Measurements from ENCODE around the gene ANK3. TPM values are rescaled to one million over a fixed set of nuclear protein-coding genes. Genes with fewer than 3 reads are reported as not detected.
"Not testable (repeated sequence)": the region's sequence is repeated elsewhere in the genome, so short reads cannot be mapped to it uniquely, and the experiment has no call there.

Gene ANK3
- polyA plus RNA-seq, 1 donor: 89.1 TPM

DNA sequence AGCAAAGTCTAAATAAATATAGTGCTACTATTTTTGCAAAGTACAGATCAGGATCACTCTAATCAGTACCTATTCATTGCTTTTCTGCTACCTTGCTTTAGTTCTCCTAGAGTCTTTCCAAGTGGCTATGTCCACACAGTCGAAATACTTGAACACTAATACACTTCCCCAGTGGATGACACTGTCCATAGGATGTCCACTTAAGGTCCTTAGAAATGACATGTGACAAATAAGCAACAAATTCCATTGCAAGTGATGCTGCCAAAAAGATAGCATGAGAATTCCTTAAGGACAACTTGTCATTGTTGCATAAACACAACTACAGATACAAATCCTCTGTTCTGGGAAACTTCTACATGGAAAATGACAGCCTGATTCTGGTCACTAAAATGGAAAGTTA lies 93.6 kb downstream of the ANK3 start:
- WGBS (ENCODE audit: insufficient coverage, low lambda C conversion rate): no CpG with 5 or more reads among the region's 1 CpG
- no peak overlapping the region for H3K27ac ChIP-seq (ENCODE audit: low read length)
- no peak overlapping the region for H3K4me3 ChIP-seq (ENCODE audit: low read length)
- H3K4me1 ChIP-seq (ENCODE audit: control insufficient read depth, insufficient read depth, low read length): no peaks in the 10 kb centered on the region
- no peaks in the 10 kb centered on the region for H3K9me3 ChIP-seq (ENCODE audit: control insufficient read depth, low read depth, low read length)
- H3K27me3 ChIP-seq (ENCODE audit: control insufficient read depth, insufficient read depth, low read length): no peaks in the 10 kb centered on the region
- DNase-seq: no peak
- H3K36me3 ChIP-seq (ENCODE audit: control insufficient read depth, insufficient read depth, low read length): no peaks in the 10 kb centered on the region

DNA sequence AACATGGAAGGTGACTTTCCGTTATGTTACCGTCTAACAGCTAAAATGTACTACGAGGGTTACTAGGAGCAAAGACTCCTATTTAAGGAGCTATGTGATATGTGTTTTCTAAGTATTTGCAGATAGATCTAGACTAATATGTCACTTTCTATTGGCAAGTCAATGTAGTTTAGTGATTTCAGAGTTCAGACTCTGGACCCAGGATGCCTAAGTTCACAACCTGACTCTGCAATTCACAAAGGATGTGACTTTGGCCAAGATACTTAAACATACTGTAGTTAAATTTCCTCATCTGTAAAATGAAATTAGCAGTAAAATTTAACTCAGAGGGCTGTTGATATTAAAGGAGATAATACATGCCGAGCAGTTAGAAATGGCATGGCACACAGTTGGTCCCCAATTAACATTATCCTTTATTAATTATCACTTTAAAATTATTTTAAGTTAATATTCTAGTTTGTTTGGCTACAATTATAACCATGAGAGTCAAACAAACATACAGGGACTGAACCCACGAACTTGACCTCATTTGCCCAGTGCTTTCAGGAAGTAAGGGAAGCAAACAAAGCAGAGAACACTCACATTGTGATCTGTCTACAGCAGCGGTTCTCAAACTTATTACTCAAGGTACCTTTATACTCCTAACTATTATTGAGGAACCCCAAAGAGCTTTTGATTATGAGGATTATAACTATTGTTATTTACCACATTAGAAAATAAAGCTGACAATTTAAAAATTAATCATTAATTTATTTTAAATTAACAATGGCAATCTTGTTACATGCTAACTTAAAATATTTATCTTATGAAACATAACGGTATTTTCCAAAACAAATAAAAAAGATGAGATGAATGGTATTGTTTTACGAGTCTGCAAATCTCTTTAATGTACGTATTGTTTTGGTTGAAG lies 94.4 kb downstream of the ANK3 start:
- no peaks in the 10 kb centered on the region for H3K36me3 ChIP-seq (ENCODE audit: control insufficient read depth, insufficient read depth, low read length)
- H3K4me1 ChIP-seq (ENCODE audit: control insufficient read depth, insufficient read depth, low read length): no peaks in the 10 kb centered on the region
- no peak overlapping the region for H3K4me3 ChIP-seq (ENCODE audit: low read length)
- no peak for DNase-seq
- no peaks in the 10 kb centered on the region for H3K9me3 ChIP-seq (ENCODE audit: control insufficient read depth, low read depth, low read length)
- no peaks in the 10 kb centered on the region for H3K27me3 ChIP-seq (ENCODE audit: control insufficient read depth, insufficient read depth, low read length)
- no peak overlapping the region for H3K27ac ChIP-seq (ENCODE audit: low read length)
- 90% methylated on average over 3 of the region's 9 CpGs for WGBS (ENCODE audit: insufficient coverage, low lambda C conversion rate)

DNA sequence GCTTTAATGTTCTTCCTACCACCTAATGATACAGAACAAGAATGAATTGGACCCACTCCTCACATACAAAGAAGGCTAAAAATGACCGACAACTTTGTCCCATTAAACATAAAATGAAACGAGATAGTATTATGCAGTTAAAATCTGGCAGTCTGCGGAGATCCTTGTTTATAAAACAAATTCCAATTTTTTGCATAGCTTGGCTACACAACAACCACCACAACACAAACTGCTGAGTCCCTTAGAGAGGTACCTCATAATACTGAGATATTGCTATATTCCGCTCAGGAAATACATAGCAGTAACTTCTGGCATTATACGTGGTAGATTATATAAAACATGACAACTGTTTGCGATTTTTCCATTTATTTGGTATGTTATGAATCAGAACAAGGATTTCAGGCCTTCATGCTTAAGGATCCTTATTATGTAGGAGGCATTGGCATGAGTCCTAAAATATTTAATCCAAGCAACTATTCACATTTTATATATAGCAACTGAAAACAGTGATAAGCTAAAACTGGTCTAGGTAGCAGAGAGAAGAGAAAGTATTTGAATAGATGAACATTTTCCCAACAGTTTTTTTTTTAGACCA lies 96.0 kb downstream of the ANK3 start:
- no peak overlapping the region for H3K4me3 ChIP-seq (ENCODE audit: low read length)

DNA sequence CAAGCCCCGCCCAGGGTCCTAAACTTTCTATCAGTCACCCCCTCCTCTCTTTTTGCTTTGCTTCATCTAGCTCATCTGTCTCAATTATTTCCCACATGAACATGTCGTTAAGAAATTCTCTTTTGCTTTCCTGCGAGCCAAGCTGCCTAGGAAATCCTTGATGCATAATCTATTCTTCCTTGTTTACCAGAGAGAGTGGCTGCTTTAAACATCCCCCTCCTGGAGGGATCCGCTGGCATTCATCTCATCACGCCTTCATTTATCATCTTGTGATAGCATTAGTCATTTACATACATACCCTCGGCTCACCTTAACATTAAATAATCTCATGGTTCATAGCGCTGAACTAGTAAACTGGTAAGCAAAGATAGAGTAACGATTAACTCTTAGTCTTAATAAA lies 96.7 kb downstream of the ANK3 start:
- no peak overlapping the region for H3K27ac ChIP-seq (ENCODE audit: low read length)
- H3K27me3 ChIP-seq (ENCODE audit: control insufficient read depth, insufficient read depth, low read length): no peaks in the 10 kb centered on the region
- H3K4me1 ChIP-seq (ENCODE audit: control insufficient read depth, insufficient read depth, low read length): no peaks in the 10 kb centered on the region
- H3K4me3 ChIP-seq (ENCODE audit: low read length): no peak overlapping the region
- no peaks in the 10 kb centered on the region for H3K36me3 ChIP-seq (ENCODE audit: control insufficient read depth, insufficient read depth, low read length)
- 79% methylated on average over 2 of the region's 8 CpGs for WGBS (ENCODE audit: insufficient coverage, low lambda C conversion rate)
- DNase-seq: no peak
- H3K9me3 ChIP-seq (ENCODE audit: control insufficient read depth, low read depth, low read length): no peaks in the 10 kb centered on the region

More for the DNA sequence above, 96.0 kb downstream of the ANK3 start:
- H3K9me3 ChIP-seq (ENCODE audit: control insufficient read depth, low read depth, low read length): no peaks in the 10 kb centered on the region
- H3K36me3 ChIP-seq (ENCODE audit: control insufficient read depth, insufficient read depth, low read length): no peaks in the 10 kb centered on the region
- no peaks in the 10 kb centered on the region for H3K4me1 ChIP-seq (ENCODE audit: control insufficient read depth, insufficient read depth, low read length)
- H3K27ac ChIP-seq (ENCODE audit: low read length): no peak overlapping the region
- DNase-seq: no peak
- H3K27me3 ChIP-seq (ENCODE audit: control insufficient read depth, insufficient read depth, low read length): no peaks in the 10 kb centered on the region
- WGBS (ENCODE audit: insufficient coverage, low lambda C conversion rate): 42% methylated on average over 2 of the region's 6 CpGs

DNA sequence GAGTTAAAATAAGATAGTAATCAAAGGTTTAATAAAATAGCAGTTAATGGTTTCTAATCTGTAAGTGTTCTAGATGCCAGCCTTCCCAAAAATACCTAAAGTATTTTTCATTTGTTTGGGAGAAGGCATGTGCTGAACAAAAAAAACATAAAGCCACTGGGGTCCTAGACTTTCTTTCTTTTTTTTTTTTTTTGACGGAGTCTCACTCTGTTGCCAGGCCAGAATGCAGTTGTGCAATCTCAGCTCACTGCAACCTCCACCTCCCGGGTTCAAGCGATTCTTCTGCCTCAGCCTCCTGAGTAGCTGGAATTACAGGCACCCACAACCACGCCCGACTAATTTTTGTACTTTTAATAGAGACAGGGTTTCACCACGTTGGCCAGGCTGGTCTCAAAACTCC lies 97.1 kb downstream of the ANK3 start:
- not testable (repeated sequence) for DNase-seq; H3K4me1 ChIP-seq (ENCODE audit: control insufficient read depth, insufficient read depth, low read length); H3K27me3 ChIP-seq (ENCODE audit: control insufficient read depth, insufficient read depth, low read length); H3K36me3 ChIP-seq (ENCODE audit: control insufficient read depth, insufficient read depth, low read length); H3K9me3 ChIP-seq (ENCODE audit: control insufficient read depth, low read depth, low read length); H3K27ac ChIP-seq (ENCODE audit: low read length); H3K4me3 ChIP-seq (ENCODE audit: low read length)
- no CpG with 5 or more reads among the region's 6 CpGs for WGBS (ENCODE audit: insufficient coverage, low lambda C conversion rate)

DNA sequence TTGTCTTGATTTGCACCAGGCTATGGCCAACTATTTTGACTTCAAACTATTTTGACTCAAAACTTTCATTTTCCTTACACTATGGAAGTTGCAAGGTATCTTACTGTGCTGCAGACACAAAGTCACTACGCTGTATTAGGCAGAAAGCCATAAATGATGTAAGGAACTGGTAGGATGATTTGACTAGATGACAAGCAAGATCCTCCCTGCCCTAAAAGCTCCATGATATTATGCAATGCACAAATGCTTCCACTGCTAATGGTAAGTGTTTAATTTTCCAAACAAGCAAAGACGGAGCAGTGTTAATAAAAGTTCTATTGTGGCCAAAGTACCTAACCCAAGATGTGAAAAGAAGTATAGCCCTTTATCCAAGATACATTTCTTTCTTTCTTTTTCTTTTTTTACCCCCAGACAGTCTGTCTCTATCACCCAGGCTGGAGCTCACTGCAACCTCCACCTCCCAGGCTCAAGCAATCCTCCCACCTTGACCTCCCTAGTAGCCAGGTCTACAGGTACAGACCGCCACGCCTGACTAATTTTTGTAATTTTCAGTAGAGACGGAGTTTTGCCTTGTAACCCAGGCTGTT lies 98.2 kb downstream of the ANK3 start:
- whole genome bisulfite sequencing (ENCODE audit: insufficient coverage, low lambda C conversion rate): no CpG with 5 or more reads among the region's 5 CpGs
- H3K9me3 ChIP-seq (ENCODE audit: control insufficient read depth, low read depth, low read length): no peaks in the 10 kb centered on the region

DNA sequence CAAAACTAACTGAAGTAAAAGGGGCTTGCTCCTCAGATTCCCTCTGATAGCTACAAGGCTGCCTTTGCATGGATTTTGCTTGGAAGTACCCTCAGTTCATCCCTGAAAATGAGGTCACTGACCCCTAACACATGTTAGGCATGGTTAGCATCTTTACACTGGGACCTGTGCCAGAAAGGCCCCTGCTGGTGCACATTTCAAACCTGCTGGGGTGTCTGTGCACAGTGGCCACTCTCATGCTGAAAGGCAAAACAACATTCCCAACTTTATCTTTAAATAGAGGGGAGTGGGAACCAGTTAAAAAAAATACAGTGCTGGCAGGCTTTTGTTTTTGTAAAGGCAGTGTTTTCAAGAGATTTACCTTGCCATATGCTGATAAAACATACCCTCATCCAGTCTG lies 99.1 kb downstream of the ANK3 start:
- Histone ChIP-seq H3K4me3 (ENCODE audit: low read length) (no peak overlapping the region), H3K9me3 (ENCODE audit: control insufficient read depth, low read depth, low read length) (no peaks in the 10 kb centered on the region), H3K4me1 (ENCODE audit: control insufficient read depth, insufficient read depth, low read length) (no peaks in the 10 kb centered on the region), H3K36me3 (ENCODE audit: control insufficient read depth, insufficient read depth, low read length) (no peaks in the 10 kb centered on the region), H3K27me3 (ENCODE audit: control insufficient read depth, insufficient read depth, low read length) (no peaks in the 10 kb centered on the region), H3K27ac (ENCODE audit: low read length) (no peak overlapping the region)
- DNase-seq: no peak

More for the DNA sequence above, 98.2 kb downstream of the ANK3 start:
- Histone ChIP-seq H3K36me3 (ENCODE audit: control insufficient read depth, insufficient read depth, low read length) (no peaks in the 10 kb centered on the region), H3K4me3 (ENCODE audit: low read length) (no peak overlapping the region), H3K27me3 (ENCODE audit: control insufficient read depth, insufficient read depth, low read length) (no peaks in the 10 kb centered on the region), H3K4me1 (ENCODE audit: control insufficient read depth, insufficient read depth, low read length) (no peaks in the 10 kb centered on the region), H3K27ac (ENCODE audit: low read length) (no peak overlapping the region)
- no peak for DNase-seq

DNA sequence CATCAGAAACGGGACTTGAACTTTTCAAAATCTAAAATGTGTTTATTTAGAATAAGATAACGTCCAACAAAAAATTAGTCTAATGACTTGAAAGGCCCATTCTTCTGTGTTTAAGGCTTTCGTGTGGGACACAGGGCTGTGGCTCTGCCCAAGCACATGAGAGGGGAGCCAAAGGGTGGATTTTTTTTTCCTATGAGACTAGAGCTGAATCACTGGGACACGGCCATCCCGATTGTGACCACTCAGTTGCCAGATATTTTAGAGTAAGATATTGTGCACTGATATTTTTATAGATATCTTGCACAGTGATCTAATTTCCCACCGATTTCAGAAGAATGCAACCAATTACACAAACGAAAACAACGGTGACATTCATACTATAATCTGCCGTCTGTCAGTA lies 99.9 kb downstream of the ANK3 start:
- Histone ChIP-seq H3K27ac (ENCODE audit: low read length) (no peak overlapping the region), H3K9me3 (ENCODE audit: control insufficient read depth, low read depth, low read length) (no peaks in the 10 kb centered on the region), H3K4me3 (ENCODE audit: low read length) (no peak overlapping the region), H3K4me1 (ENCODE audit: control insufficient read depth, insufficient read depth, low read length) (no peaks in the 10 kb centered on the region), H3K36me3 (ENCODE audit: control insufficient read depth, insufficient read depth, low read length) (no peaks in the 10 kb centered on the region), H3K27me3 (ENCODE audit: control insufficient read depth, insufficient read depth, low read length) (no peaks in the 10 kb centered on the region)
- no peak for DNase-seq
- 83% methylated on average over 2 of the region's 9 CpGs for WGBS (ENCODE audit: insufficient coverage, low lambda C conversion rate)

DNA sequence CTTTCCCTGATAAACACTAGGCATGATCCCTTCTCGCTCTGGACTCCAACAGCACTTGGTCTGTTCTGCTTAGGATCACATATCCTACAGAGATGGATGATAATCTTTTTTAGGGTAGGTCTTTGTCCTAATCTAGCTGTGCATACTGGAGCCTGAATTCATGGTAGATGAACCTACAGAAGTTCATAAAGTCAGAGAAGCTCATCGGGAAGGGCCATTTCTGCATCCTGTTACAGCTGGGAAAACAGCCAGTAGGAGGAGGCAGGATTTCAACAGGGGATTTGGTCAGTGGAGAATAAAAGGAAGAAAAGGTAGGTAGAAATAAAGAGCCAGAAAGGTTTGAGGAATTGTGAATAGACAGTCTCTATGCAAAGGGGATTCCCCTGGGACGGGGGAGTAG lies 101.4 kb downstream of the ANK3 start:
- Histone ChIP-seq H3K4me3 (ENCODE audit: low read length) (no peak overlapping the region), H3K27ac (ENCODE audit: low read length) (no peak overlapping the region), H3K36me3 (ENCODE audit: control insufficient read depth, insufficient read depth, low read length) (no peaks in the 10 kb centered on the region), H3K9me3 (ENCODE audit: control insufficient read depth, low read depth, low read length) (no peaks in the 10 kb centered on the region), H3K27me3 (ENCODE audit: control insufficient read depth, insufficient read depth, low read length) (no peaks in the 10 kb centered on the region), H3K4me1 (ENCODE audit: control insufficient read depth, insufficient read depth, low read length) (no peaks in the 10 kb centered on the region)
- 78% methylated on average over 1 of the region's 3 CpGs for WGBS (ENCODE audit: insufficient coverage, low lambda C conversion rate)
- no peak for DNase-seq

DNA sequence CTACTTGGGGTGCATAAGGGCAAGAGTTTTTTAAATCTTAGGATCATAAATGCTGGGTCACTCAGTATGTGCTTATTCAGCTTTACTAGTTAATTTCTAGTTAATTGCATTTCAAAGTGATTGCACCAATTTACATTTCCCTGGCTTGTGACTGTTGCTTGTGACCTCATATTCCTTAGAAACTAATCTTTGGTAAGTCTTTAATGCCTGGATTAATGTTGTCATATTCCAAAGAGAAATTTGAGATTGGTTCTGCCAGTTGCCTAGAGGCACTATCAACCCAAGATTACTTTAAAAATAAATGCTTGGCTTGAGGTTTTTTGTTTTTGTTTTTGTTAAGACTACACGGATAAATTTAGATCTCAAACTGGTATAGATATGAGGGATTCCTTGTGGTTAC lies 103.1 kb downstream of the ANK3 start:
- 75% methylated on average over 1 of the region's 1 CpG for WGBS (ENCODE audit: insufficient coverage, low lambda C conversion rate)
- no peak for DNase-seq

More for the DNA sequence above, 103.1 kb downstream of the ANK3 start:
- Histone ChIP-seq H3K27ac (ENCODE audit: low read length) (no peak overlapping the region), H3K4me1 (ENCODE audit: control insufficient read depth, insufficient read depth, low read length) (no peaks in the 10 kb centered on the region), H3K27me3 (ENCODE audit: control insufficient read depth, insufficient read depth, low read length) (no peaks in the 10 kb centered on the region), H3K4me3 (ENCODE audit: low read length) (no peak overlapping the region), H3K9me3 (ENCODE audit: control insufficient read depth, low read depth, low read length) (no peaks in the 10 kb centered on the region), H3K36me3 (ENCODE audit: control insufficient read depth, insufficient read depth, low read length) (no peaks in the 10 kb centered on the region)
